K562 (cell line): Measurements from ENCODE around the gene UPK3A. TPM values are rescaled to one million over a fixed set of nuclear protein-coding genes. Genes with fewer than 3 reads are reported as not detected.

ENCODE experiments used
- BCOR ChIP-seq: fragments of 450-650 bp; IDR thresholded peaks from 2 replicates; pipeline ENCODE4 v1.6.1; 2016
- CHCHD3 ChIP-seq: fragments of 250-450 bp; sonication (Bioruptor Pico); IDR thresholded peaks from 2 replicates; pipeline ENCODE4 v2.1.2; 2022; ENCODE audit warnings: mild to moderate bottlenecking
- DACH1 ChIP-seq: fragments of 450-650 bp; IDR thresholded peaks from 2 replicates; pipeline ENCODE4 v1.6.1; 2018; ENCODE audit not compliant: partially characterized antibody
- ETV5 ChIP-seq: sonication (generic); formaldehyde crosslinking; IDR thresholded peaks from 2 replicates; pipeline ENCODE4 v1.4.0; 2020; ENCODE audit warnings: low read depth, mild to moderate bottlenecking, missing genetic modification reagents
- FOXA1 ChIP-seq: fragments of 450-650 bp; IDR thresholded peaks from 2 replicates; pipeline ENCODE4 v1.6.1; 2016; ENCODE audit warnings: mild to moderate bottlenecking, borderline replicate concordance
- HDAC1 ChIP-seq, 2 experiments: fragments of 450-650 bp; IDR thresholded peaks; 2 replicates each; pipeline ENCODE4 v1.6.1; 2016 to 2017; ENCODE audit warnings: inconsistent platforms in 1 of 2, mild to moderate bottlenecking in 1 of 2, moderate library complexity in 1 of 2
- KAT8 ChIP-seq: fragments of 450-650 bp; IDR thresholded peaks from 2 replicates; pipeline ENCODE4 v1.6.1; 2016; ENCODE audit warnings: low read depth, mild to moderate bottlenecking
- KLF13 ChIP-seq: fragments of 450-650 bp; IDR thresholded peaks from 2 replicates; pipeline ENCODE4 v1.6.1; 2016; ENCODE audit warnings: missing genetic modification characterization, low read depth, mild to moderate bottlenecking, missing compliant biosample characterization, moderate library complexity, borderline replicate concordance
- NCOA2 ChIP-seq, 2 experiments: fragments of 450-650 bp; IDR thresholded peaks; 2 replicates each; pipeline ENCODE4 v1.6.1; 2018; ENCODE audit warnings: mild to moderate bottlenecking in 2 of 2, moderate library complexity in 1 of 2; ENCODE audit not compliant: partially characterized antibody in 2 of 2
- NFE2 ChIP-seq: IDR thresholded peaks from 2 replicates; pipeline ENCODE4 v1.6.1; 2014; ENCODE audit warnings: antibody characterized with exemption, low read depth
- NRF1 ChIP-seq, 2 experiments: fragments of 450-650 bp; IDR thresholded peaks in 1 of 2; conservative IDR thresholded peaks in 1 of 2; 2 replicates each; pipeline ENCODE4 v1.6.1; 2014; ENCODE audit warnings: mild to moderate bottlenecking in 2 of 2
- TAF9B ChIP-seq: fragments of 450-650 bp; IDR thresholded peaks from 2 replicates; pipeline ENCODE4 v1.6.1; 2018; ENCODE audit warnings: mild to moderate bottlenecking; ENCODE audit not compliant: partially characterized antibody
- ZNF146 ChIP-seq: IDR thresholded peaks from one replicate; pipeline ENCODE4 v1.6.1; 2018; ENCODE audit warnings: missing compliant biosample characterization; ENCODE audit not compliant: unreplicated experiment
- ZNF212 ChIP-seq: fragments of 450-650 bp; formaldehyde crosslinking; IDR thresholded peaks from 2 replicates; pipeline ENCODE4 v1.4.0; 2020; ENCODE audit warnings: mild to moderate bottlenecking
- ZNF444 ChIP-seq: fragments of 250-450 bp; sonication (Bioruptor Pico); IDR thresholded peaks from 2 replicates; pipeline ENCODE4 v1.4.0; 2020; ENCODE audit warnings: mild to moderate bottlenecking, moderate library complexity
- ZZZ3 ChIP-seq: fragments of 450-650 bp; IDR thresholded peaks from 2 replicates; pipeline ENCODE4 v1.6.1; 2016; ENCODE audit warnings: antibody characterized with exemption, mild to moderate bottlenecking, moderate library complexity
- polyA plus RNA-seq, 8 experiments: library from polyadenylated mRNA; depleted of rRNA in 4 of 8; stranded (reverse) in 5 of 8; unstranded in 3 of 8; fragments of >200 nt; fragmentation: Nextera tagmentation in 2 of 8; fragmentation: Illumina TruSeq in 1 of 8; extraction: Ambion mirVana in 2 of 8; extraction: Trizol in 1 of 8; gene quantifications; 2 replicates each; pipeline versions ENCODE4 v1.2.1 to v1.2.3, GENCODE V29; 2011 to 2014; ENCODE audit warnings: inconsistent platforms in 1 of 8, missing spikeins in 1 of 8
- total RNA-seq, 7 experiments: library from RNA; depleted of rRNA in 6 of 7; stranded (reverse); fragments of >200 nt in 6 of 7; fragmentation: Illumina TruSeq in 2 of 7; extraction: Trizol in 2 of 7; gene quantifications; 2 replicates each; pipeline versions ENCODE4 v1.2.1 to v1.2.3, GENCODE V29; 2011 to 2021; ENCODE audit warnings: low replicate concordance in 1 of 7
- TF ChIP-seq, protein P1 (sequence below): fragments of 450-650 bp; formaldehyde crosslinking; IDR thresholded peaks from 2 replicates; pipeline ENCODE4 v1.4.0; 2022; ENCODE audit warnings: mild to moderate bottlenecking, moderate library complexity
- TF ChIP-seq, protein P2 (sequence below): sonication (generic); formaldehyde crosslinking; IDR thresholded peaks from 2 replicates; pipeline ENCODE4 v1.8.1; 2023; ENCODE audit warnings: mild to moderate bottlenecking, missing genetic modification reagents
- TF ChIP-seq, protein P3 (sequence below): sonication (generic); formaldehyde crosslinking; IDR thresholded peaks from 2 replicates; pipeline ENCODE4 v1.5.0; 2020; ENCODE audit warnings: missing genetic modification reagents
- TF ChIP-seq, protein P4 (sequence below): sonication (generic); formaldehyde crosslinking; IDR thresholded peaks from 2 replicates; pipeline ENCODE4 v1.8.1; 2023; ENCODE audit warnings: mild to moderate bottlenecking, missing genetic modification reagents, moderate library complexity

The UPK3A gene
- total and polyA plus RNA-seq, 9 of the 15 experiments (the other 6 are each of a cell fraction or from before 2014, with no cell fraction given) = not detected

DNA sequence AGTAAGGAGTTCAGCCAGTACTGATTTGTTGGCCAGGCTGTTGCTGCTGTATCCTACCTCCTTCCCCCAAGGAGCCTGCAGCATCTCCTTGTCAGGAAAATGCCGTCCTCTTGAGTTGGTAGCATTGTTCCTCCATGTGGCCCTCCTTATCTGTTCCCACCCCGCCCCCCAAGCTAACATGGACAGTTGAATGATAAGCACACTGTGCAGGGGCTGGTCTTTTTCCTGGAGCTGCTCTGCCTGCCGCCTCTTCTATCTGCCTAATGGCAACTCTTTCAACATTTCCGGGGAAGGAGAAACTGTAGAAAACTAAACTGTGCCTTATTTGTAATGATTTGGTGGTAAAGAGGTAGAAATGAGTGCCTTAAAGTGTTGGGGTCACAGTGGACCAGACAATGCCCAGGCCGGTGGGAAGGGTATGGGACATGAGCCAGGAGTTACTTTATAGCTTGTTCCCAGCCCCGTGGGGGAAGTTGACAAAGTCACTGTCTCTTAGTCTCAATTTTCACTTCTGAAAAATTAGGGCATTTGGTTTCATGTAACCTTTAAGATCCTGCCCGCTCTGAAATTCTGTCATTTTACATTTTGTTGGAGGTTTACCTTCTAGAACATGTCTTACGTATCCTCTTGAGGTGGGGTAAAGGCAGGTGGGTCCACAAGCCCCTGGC is 29.4 kb downstream of the UPK3A start (continued):
- TF ChIP-seq, protein P1, sequence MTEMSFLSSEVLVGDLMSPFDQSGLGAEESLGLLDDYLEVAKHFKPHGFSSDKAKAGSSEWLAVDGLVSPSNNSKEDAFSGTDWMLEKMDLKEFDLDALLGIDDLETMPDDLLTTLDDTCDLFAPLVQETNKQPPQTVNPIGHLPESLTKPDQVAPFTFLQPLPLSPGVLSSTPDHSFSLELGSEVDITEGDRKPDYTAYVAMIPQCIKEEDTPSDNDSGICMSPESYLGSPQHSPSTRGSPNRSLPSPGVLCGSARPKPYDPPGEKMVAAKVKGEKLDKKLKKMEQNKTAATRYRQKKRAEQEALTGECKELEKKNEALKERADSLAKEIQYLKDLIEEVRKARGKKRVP (CRISPR knock-in tag) = no peak
- no peak for TF ChIP-seq ZNF444 (CRISPR knock-in tag)
- TF ChIP-seq ZZZ3 = no peak
- TF ChIP-seq DACH1 = no peak
- TF ChIP-seq KLF13 = peak; percentile 32; the same call in 1 of the 2 replicates
- peak; percentile 21; the same call in 1 of the 2 replicates for TF ChIP-seq NFE2
- TF ChIP-seq, protein P2, sequence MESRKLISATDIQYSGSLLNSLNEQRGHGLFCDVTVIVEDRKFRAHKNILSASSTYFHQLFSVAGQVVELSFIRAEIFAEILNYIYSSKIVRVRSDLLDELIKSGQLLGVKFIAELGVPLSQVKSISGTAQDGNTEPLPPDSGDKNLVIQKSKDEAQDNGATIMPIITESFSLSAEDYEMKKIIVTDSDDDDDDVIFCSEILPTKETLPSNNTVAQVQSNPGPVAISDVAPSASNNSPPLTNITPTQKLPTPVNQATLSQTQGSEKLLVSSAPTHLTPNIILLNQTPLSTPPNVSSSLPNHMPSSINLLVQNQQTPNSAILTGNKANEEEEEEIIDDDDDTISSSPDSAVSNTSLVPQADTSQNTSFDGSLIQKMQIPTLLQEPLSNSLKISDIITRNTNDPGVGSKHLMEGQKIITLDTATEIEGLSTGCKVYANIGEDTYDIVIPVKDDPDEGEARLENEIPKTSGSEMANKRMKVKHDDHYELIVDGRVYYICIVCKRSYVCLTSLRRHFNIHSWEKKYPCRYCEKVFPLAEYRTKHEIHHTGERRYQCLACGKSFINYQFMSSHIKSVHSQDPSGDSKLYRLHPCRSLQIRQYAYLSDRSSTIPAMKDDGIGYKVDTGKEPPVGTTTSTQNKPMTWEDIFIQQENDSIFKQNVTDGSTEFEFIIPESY (CRISPR knock-in tag) = no peak
- TF ChIP-seq FOXA1 = no peak
- peak; percentile 33; the same call in 1 of the 2 replicates for TF ChIP-seq BCOR
- TF ChIP-seq KAT8 = no peak
- TF ChIP-seq NCOA2 (IDR thresholded peaks at IDR 0.05; ENCODE audit: partially characterized antibody in 2 of 2) = no peak
- TF ChIP-seq ETV5 (CRISPR knock-in tag) = 0 out of 2 replicates have a peak, but pooled peaks have one; percentile 18
- no peak for TF ChIP-seq CHCHD3 (CRISPR knock-in tag)
- TF ChIP-seq, protein P3, sequence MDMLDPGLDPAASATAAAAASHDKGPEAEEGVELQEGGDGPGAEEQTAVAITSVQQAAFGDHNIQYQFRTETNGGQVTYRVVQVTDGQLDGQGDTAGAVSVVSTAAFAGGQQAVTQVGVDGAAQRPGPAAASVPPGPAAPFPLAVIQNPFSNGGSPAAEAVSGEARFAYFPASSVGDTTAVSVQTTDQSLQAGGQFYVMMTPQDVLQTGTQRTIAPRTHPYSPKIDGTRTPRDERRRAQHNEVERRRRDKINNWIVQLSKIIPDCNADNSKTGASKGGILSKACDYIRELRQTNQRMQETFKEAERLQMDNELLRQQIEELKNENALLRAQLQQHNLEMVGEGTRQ (CRISPR knock-in tag) = no peak
- TF ChIP-seq TAF9B = peak; percentile 52
- TF ChIP-seq, protein P4, sequence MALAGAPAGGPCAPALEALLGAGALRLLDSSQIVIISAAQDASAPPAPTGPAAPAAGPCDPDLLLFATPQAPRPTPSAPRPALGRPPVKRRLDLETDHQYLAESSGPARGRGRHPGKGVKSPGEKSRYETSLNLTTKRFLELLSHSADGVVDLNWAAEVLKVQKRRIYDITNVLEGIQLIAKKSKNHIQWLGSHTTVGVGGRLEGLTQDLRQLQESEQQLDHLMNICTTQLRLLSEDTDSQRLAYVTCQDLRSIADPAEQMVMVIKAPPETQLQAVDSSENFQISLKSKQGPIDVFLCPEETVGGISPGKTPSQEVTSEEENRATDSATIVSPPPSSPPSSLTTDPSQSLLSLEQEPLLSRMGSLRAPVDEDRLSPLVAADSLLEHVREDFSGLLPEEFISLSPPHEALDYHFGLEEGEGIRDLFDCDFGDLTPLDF (CRISPR knock-in tag) = no peak
- TF ChIP-seq HDAC1 (IDR thresholded peaks at IDR 0.05) = peak in 1 of 2 experiments; percentile 75; a peak in 2 of 4 replicates
- TF ChIP-seq ZNF212 = no peak
- no peak for TF ChIP-seq ZNF146 (CRISPR knock-in tag)
- TF ChIP-seq NRF1 (conservative IDR thresholded peaks at IDR 0.05 in 1 of 2, IDR thresholded peaks at IDR 0.05 in 1 of 2) = peak; percentile 25 to 26; a peak in 3 of 4 replicates
